ENCODE data around the gene GLP1R. TPM values are rescaled to one million over a fixed set of nuclear protein-coding genes. Genes with fewer than 3 reads are reported as not detected.

Gene GLP1R
- total and polyA plus RNA-seq, 2 of the 13 experiments (the other 11 are each of a cell fraction or from before 2014, with no cell fraction given): not detected

GRCh38 chr6:39078695-39079094, 30.1 kb downstream of the GLP1R start (continued):
- TF ChIP-seq LRRFIP1 (CRISPR knock-in tag; conservative IDR thresholded peaks at IDR 0.05) (no peak), BCLAF1 (IDR thresholded peaks at IDR 0.05) (no peak)

- ChIA-PET POLR2A (no interaction called here), CTCF (ENCODE audit: low intra/inter-chr PET ratio, low total read pairs) (no interaction called here)
- no peaks in the 10 kb centered on the region for H3K36me3 ChIP-seq (replicated peaks in 1 of 2; ENCODE audit: control insufficient read depth in 1 of 2, insufficient read depth in 2 of 2, low read length in 2 of 2)
- no peak overlapping the region for H3K9ac ChIP-seq (ENCODE audit: insufficient read depth, low read depth, low read length)
- 15% methylated on average over 8 of the region's 8 CpGs for WGBS (ENCODE audit: low lambda C conversion rate)
- intact Hi-C loops (cut with micrococcal nuclease; ENCODE audit: unreplicated experiment) (no loop called here), in situ Hi-C loops (cut with HindIII; ENCODE audit: extremely low pct_ligation_motif_present, low pct_unique_long_range_greater_than_20kb) (no loop called here)
- FAIRE-seq (no peak), ATAC-seq (no peak), DNase-seq (ENCODE audit: low spot score) (no peak)
- H3K27me3 ChIP-seq (ENCODE audit: control insufficient read depth in 1 of 2, insufficient read depth in 2 of 2, low read length in 2 of 2): peaks cover 6 to 9% of the 10 kb centered on the region in 2 experiments; a peak in 4 of 5 replicates
- H4K20me1 ChIP-seq (ENCODE audit: insufficient read depth, low read length): no peaks in the 10 kb centered on the region
- H3K79me2 ChIP-seq (ENCODE audit: insufficient read depth, low read length): no peaks in the 10 kb centered on the region
- no peak overlapping the region for H3K4me2 ChIP-seq (ENCODE audit: low read depth, low read length)
- BruUV-seq (replicated peaks): no TSS peak
- H2AFZ ChIP-seq (ENCODE audit: low read length): no peak overlapping the region
- no peaks in the 10 kb centered on the region for H3K4me1 ChIP-seq (ENCODE audit: insufficient read depth, low read length)
- H3K27ac ChIP-seq (ENCODE audit: extremely low read length, insufficient read depth, low read length): no peak overlapping the region
- H3K4me3 ChIP-seq (replicated peaks in 1 of 3; ENCODE audit: insufficient read depth in 1 of 3, low read depth in 2 of 3, low read length in 3 of 3): no peak overlapping the region
- H3K9me3 ChIP-seq (ENCODE audit: low read length): no peaks in the 10 kb centered on the region
- TF ChIP-seq ZBTB44 (CRISPR knock-in tag; IDR thresholded peaks at IDR 0.05) (no peak), ZNF660 (CRISPR knock-in tag; IDR thresholded peaks at IDR 0.05; ENCODE audit: borderline replicate concordance, low read depth) (no peak), TRAFD1 (CRISPR knock-in tag; IDR thresholded peaks at IDR 0.05; ENCODE audit: borderline replicate concordance) (no peak), ZNF607 (CRISPR knock-in tag; IDR thresholded peaks at IDR 0.05; ENCODE audit: borderline replicate concordance) (no peak), DRAP1 (CRISPR knock-in tag; IDR thresholded peaks at IDR 0.05) (no peak), TERF1 (CRISPR knock-in tag; IDR thresholded peaks at IDR 0.05) (no peak)
Measured at GRCh38 chr6:39079197-39080125, 30.9 kb downstream of the GLP1R start.
